Transverse colon (tissue), 4 donors: ENCODE measurements around the gene SORL1. TPM values are rescaled to one million over a fixed set of nuclear protein-coding genes. Genes with fewer than 3 reads are reported as not detected.

Source experiments
- DNase-seq: peaks from one replicate; pipeline ENCODE4 v3.0.0-alpha.2; 2019
- H3K27ac ChIP-seq, 4 donors: fragments of 200-600 bp; sonication (generic); 2 replicates each; pipeline ENCODE4 v1.5.1; 2016 to 2018; ENCODE audit warnings: inconsistent platforms in 4 of 4
- H3K27me3 ChIP-seq: fragments of 200-600 bp; sonication (generic); 2 replicates; pipeline ENCODE4 v1.5.1; 2017; ENCODE audit warnings: inconsistent platforms
- H3K36me3 ChIP-seq, 4 donors: fragments of 200-600 bp; sonication (generic); 2 replicates each; pipeline ENCODE4 v1.5.1; 2017 to 2019; ENCODE audit warnings: inconsistent platforms in 4 of 4
- H3K4me1 ChIP-seq, 4 donors: fragments of 200-600 bp; sonication (generic); 2 replicates each; pipeline ENCODE4 v1.5.1; 2017 to 2020; ENCODE audit warnings: inconsistent platforms in 4 of 4
- H3K4me3 ChIP-seq, 4 donors: fragments of 200-600 bp; sonication (generic); 1 replicate in 1 of 4; 2 replicates in 3 of 4; pipeline versions ENCODE4 v1.5.1 to v1.6.1; 2017 to 2019; ENCODE audit warnings: inconsistent platforms in 4 of 4
- H3K9me3 ChIP-seq, 2 donors: fragments of 200-600 bp; sonication (generic); 2 replicates each; pipeline ENCODE4 v1.5.1; 2017 to 2019; ENCODE audit warnings: inconsistent platforms in 2 of 2
- EP300 ChIP-seq: sonication (generic); formaldehyde crosslinking; IDR thresholded peaks from one replicate; pipeline ENCODE4 v1.6.1; 2017; ENCODE audit warnings: antibody characterized with exemption, low read depth
- POLR2A ChIP-seq: fragments of 450-650 bp; IDR thresholded peaks from one replicate; pipeline ENCODE4 v1.6.1; 2016; ENCODE audit warnings: antibody characterized with exemption, mild to moderate bottlenecking, moderate library complexity
- POLR2AphosphoS5 ChIP-seq, 3 donors: sonication (generic); formaldehyde crosslinking; IDR thresholded peaks; one replicate each; pipeline ENCODE4 v1.6.1; 2016; ENCODE audit warnings: antibody characterized with exemption in 3 of 3
- WGBS, 2 donors: methylation state at CpG; one replicate each; pipeline ENCODE4 v1.1.5; 2018; ENCODE audit warnings: low coverage in 1 of 2; 5-methylcytosine and 5-hydroxymethylcytosine counted together
- in situ Hi-C, 4 donors: fragments of 200-750 bp; cut with MboI; loops; one replicate each; pipeline versions ENCODE4 v1.15.0 to v1.15.1; 2017; ENCODE audit warnings: low sequenced_read_pairs in 3 of 4, low pct_ligation_motif_present in 1 of 4, low pct_unique_long_range_greater_than_20kb in 1 of 4
- intact Hi-C: fragments of 100-400 bp; cut with DNase I; formaldehyde crosslinking; loops from one replicate; pipeline ENCODE4 v1.15.1; 2023; ENCODE audit warnings: low total_unique reads
- total RNA-seq, 4 donors: library from RNA; depleted of rRNA; stranded (reverse); fragments of >200 nt; gene quantifications; one replicate each; pipeline ENCODE4 v1.1.0, GENCODE V29; 2016
- TF ChIP-seq, protein P1 (sequence below), 5 experiments: fragments of 200-600 bp in 3 of 5; fragments of 450-650 bp in 2 of 5; sonication (generic) in 3 of 5; IDR thresholded peaks; 1 replicate in 2 of 5; 2 replicates in 3 of 5; pipeline ENCODE4 v1.5.1; 2016 to 2017; ENCODE audit warnings: antibody characterized with exemption in 5 of 5, inconsistent platforms in 3 of 5, mild to moderate bottlenecking in 2 of 5, moderate library complexity in 1 of 5

The SORL1 gene
- total RNA-seq, 4 donors from 2014 or later = 81.6 to 338 (median 129) TPM

DNA sequence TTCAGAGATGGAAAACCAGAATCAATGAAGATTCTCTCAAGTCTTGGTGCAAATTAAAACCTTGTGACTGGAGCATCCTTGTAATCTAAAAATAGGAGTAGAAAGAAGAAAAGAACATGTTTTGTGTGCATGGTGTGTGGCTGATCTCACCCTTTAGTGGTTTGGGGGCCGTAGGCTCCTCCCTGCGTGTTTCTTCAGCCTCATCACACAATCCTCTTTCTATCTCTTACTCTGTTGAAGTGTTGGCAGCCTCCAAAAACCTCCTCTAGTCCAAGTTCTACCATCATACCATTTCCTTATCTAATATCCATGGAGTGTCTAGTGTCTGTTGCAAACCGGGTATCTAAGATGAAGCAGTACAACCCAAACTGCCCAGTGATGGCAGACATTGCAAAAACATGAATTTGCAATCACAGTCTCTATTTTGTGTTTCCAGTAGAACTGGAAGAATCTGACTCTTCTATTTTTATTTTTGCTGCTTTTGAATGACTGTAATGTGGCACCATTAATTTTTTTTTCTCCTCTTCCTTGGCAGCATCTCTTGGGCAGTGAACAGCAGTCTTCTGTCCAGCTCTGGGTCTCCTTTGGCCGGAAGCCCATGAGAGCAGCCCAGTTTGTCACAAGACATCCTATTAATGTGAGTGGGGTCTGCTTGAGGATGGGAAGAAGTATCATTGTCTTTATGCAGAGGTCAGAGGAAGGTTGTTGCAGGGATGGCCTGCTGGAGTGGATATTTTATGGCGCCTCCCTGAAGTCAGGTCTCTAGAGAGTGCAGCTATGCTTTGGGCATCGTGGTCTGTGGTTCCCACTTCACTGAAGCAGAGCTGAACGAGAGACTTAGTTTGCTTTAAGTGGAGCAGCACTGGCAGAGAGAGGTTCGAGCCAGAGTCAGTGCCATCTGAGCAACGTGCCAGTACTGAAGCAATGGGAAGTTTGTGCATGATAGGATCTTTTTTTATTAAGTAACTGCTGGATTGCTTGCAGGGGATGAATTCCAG, 60.7 kb downstream of the SORL1 start:
- Histone ChIP-seq H3K36me3 (peaks cover 0 to 13% (median 6%) of the 10 kb centered on the region in 4 donors), H3K4me1 (no peaks in the 10 kb centered on the region), H3K27ac (no peak overlapping the region), H3K27me3 (no peaks in the 10 kb centered on the region), H3K9me3 (no peaks in the 10 kb centered on the region), H3K4me3 (no peak overlapping the region)
- DNase-seq = no peak
- TF ChIP-seq EP300 (no peak), POLR2AphosphoS5 (IDR thresholded peaks at IDR 0.05) (no peak), POLR2A (no peak)
- TF ChIP-seq, protein P1, sequence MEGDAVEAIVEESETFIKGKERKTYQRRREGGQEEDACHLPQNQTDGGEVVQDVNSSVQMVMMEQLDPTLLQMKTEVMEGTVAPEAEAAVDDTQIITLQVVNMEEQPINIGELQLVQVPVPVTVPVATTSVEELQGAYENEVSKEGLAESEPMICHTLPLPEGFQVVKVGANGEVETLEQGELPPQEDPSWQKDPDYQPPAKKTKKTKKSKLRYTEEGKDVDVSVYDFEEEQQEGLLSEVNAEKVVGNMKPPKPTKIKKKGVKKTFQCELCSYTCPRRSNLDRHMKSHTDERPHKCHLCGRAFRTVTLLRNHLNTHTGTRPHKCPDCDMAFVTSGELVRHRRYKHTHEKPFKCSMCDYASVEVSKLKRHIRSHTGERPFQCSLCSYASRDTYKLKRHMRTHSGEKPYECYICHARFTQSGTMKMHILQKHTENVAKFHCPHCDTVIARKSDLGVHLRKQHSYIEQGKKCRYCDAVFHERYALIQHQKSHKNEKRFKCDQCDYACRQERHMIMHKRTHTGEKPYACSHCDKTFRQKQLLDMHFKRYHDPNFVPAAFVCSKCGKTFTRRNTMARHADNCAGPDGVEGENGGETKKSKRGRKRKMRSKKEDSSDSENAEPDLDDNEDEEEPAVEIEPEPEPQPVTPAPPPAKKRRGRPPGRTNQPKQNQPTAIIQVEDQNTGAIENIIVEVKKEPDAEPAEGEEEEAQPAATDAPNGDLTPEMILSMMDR (IDR thresholded peaks at IDR 0.05) = no peak
- in situ Hi-C loops (no loop called here), intact Hi-C loops (no loop called here)
- WGBS, 2 donors = 78 to 88% methylated on average over 4 to 9 of the region's 9 CpGs

DNA sequence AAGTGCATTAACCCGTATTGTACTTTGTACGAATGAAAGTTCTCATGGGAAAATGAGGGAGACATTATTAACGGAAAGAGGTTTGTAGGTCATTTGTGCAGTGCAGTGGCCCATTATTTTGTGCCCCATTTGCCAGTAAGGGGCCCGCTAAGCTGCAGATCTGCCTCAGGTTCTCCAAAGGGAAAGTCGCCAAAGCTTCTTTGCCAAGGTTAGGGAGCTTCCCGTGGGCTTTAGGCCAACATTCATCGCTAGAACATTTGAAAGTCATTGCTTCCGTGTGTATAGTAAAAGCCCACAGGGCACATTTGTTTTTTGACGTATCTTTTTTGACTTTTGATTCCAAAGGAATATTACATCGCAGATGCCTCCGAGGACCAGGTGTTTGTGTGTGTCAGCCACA, 61.7 kb downstream of the SORL1 start:
- DNase-seq = no peak
- H3K36me3 ChIP-seq = peaks cover 0 to 13% (median 6%) of the 10 kb centered on the region in 4 donors
- no peak overlapping the region for H3K4me3 ChIP-seq
- no peaks in the 10 kb centered on the region for H3K9me3 ChIP-seq
- H3K27ac ChIP-seq = no peak overlapping the region
- in situ Hi-C loops (no loop called here), intact Hi-C loops (no loop called here)
- WGBS, 2 donors = 86 to 94% methylated on average over 9 to 11 of the region's 11 CpGs
- no peaks in the 10 kb centered on the region for H3K4me1 ChIP-seq
- no peaks in the 10 kb centered on the region for H3K27me3 ChIP-seq
- TF ChIP-seq POLR2AphosphoS5 (IDR thresholded peaks at IDR 0.05) (no peak), EP300 (no peak), POLR2A (no peak)
- TF ChIP-seq, protein P1 (IDR thresholded peaks at IDR 0.05) = no peak

DNA sequence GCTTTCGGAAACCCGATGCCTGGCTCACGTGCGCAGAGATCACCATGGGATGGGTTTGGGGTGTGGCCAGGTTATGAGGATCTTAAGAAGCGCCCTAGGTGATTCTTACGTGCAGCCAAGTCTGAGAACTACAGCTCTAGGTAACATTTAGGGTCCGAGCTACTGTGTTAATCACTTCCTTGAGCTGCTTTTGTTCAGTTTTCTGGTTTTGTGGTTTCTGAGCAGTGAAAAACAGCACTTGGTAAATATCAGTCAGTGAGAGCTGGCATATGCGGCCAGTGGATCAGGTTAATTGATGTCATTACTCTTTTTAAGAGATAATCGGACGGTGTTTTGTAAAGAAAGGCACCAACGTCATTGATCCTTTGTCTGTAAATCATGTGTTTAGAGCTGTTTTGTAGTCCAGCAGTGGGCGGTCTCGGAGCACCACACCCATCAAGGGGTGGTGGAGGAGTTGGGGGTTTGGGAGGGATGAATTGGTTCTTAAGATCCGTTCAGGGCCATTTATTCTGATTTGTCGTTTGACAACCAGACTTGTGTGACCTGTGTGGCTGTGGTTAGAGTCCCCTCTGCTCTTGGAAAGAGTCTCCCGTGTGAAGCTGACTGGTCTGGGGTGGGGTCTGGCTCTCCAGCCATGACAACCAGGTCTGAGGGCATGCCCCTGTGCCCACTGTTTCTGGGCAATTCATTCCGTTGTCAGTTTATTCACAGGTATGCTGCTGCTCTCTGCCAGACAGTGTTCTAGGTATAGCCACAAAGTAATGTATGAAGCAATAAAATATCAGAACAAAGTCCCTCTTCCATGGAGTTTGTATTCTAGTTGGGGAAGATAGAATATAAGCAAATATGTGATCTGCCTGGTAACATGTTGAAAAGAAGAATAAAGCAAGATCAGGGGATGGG, 62.6 kb downstream of the SORL1 start:
- no peak for DNase-seq
- in situ Hi-C loops = no loop called here
- intact Hi-C loops = no loop called here
- 72 to 86% methylated on average over 2 to 17 of the region's 17 CpGs for WGBS, 2 donors
- Histone ChIP-seq H3K27me3 (no peaks in the 10 kb centered on the region), H3K9me3 (no peaks in the 10 kb centered on the region), H3K36me3 (peaks cover 0 to 13% (median 6%) of the 10 kb centered on the region in 4 donors), H3K4me1 (no peaks in the 10 kb centered on the region), H3K4me3 (no peak overlapping the region), H3K27ac (no peak overlapping the region)
- TF ChIP-seq EP300 (no peak), POLR2AphosphoS5 (IDR thresholded peaks at IDR 0.05) (no peak), POLR2A (no peak)
- TF ChIP-seq, protein P1 (IDR thresholded peaks at IDR 0.05) = no peak

DNA sequence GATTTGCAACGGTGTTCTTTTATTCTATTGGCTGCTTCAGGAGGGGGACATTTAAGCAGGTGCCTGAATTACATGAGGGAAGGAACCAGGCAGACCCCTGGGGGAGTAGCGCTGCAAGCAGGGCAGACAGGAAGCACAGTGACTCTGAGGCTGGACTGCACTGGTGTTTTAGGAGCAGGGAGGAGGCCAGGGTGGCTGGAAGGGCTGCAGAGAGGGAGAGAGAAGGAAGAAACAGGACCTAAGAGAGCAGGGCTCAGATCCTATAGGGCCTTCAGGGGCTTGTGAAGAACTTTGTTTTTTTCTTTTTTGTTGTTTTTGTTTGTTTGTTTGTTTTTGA, 63.2 kb downstream of the SORL1 start:
- WGBS, 2 donors = 90 to 100% methylated on average over 1 to 2 of the region's 2 CpGs
- in situ Hi-C loops (no loop called here), intact Hi-C loops (no loop called here)
- Histone ChIP-seq H3K4me1 (no peaks in the 10 kb centered on the region), H3K36me3 (peaks cover 0 to 13% (median 6%) of the 10 kb centered on the region in 4 donors), H3K9me3 (no peaks in the 10 kb centered on the region), H3K27ac (no peak overlapping the region), H3K4me3 (no peak overlapping the region), H3K27me3 (no peaks in the 10 kb centered on the region)
- TF ChIP-seq POLR2A (no peak), EP300 (no peak), POLR2AphosphoS5 (IDR thresholded peaks at IDR 0.05) (no peak)
- TF ChIP-seq, protein P1 (IDR thresholded peaks at IDR 0.05) = no peak
- no peak for DNase-seq
